ENCODE measurements around the gene VDAC1. TPM values are rescaled to one million over a fixed set of nuclear protein-coding genes. Genes with fewer than 3 reads are reported as not detected.

The VDAC1 gene
- total RNA-seq, 1 experiment from 2014 or later: 395 TPM

GRCh38 chr5:133934822-133935666 lies 69.7 kb downstream of the VDAC1 start:
- no peaks in the 10 kb centered on the region for H3K9me3 ChIP-seq (ENCODE audit: control insufficient read depth, insufficient read depth, low read depth, low read length)
- POLR2A ChIA-PET: no interaction called here
- CTCF ChIA-PET: interaction anchor here (0.6 kb wide), 1 partner anchor 823 kb away, joined by 4 read pairs; no protein-coding TSS in a partner anchor
- H3K27ac ChIP-seq (ENCODE audit: low read length): no peak overlapping the region
- peaks cover 4% of the 10 kb centered on the region; the same call in 1 of the 2 replicates for H3K4me1 ChIP-seq (ENCODE audit: control insufficient read depth, insufficient read depth, low read length)
- DNase-seq (ENCODE audit: low read depth, low spot score) (no peak), ATAC-seq (peak; percentile 44; the same call in 1 of the 2 replicates)
- H3K36me3 ChIP-seq (ENCODE audit: control insufficient read depth, insufficient read depth, low read length): no peaks in the 10 kb centered on the region
- in situ Hi-C loops (cut with HindIII; ENCODE audit: low pct_unique_long_range_greater_than_20kb, low sequenced_read_pairs): no loop called here
- intact Hi-C loops (cut with micrococcal nuclease; ENCODE audit: unreplicated experiment): no loop called here
- no peaks in the 10 kb centered on the region for H3K27me3 ChIP-seq (ENCODE audit: control insufficient read depth, insufficient read depth, low read length)
- TF ChIP-seq REST (IDR thresholded peaks at IDR 0.05; ENCODE audit: insufficient read depth in 1 of 2, low read depth in 2 of 2, low read length in 1 of 2) (no peak), CTCF (IDR thresholded peaks at IDR 0.05) (no peak), POLR2AphosphoS5 (IDR thresholded peaks at IDR 0.05; ENCODE audit: low read depth, low read length) (no peak), SIN3A (IDR thresholded peaks at IDR 0.05; ENCODE audit: borderline replicate concordance, insufficient read depth, low read depth, low read length) (no peak), TCF7L2 (IDR thresholded peaks at IDR 0.05; ENCODE audit: low read depth, low read length) (no peak)
- no peak overlapping the region for H3K4me3 ChIP-seq (ENCODE audit: low read depth in 2 of 2, low read length in 2 of 2)
- no TSS peak for BruUV-seq (replicated peaks)

GRCh38 chr5:133934311-133934710 lies 70.5 kb downstream of the VDAC1 start:
- Histone ChIP-seq H3K27ac (ENCODE audit: low read length) (no peak overlapping the region), H3K4me3 (ENCODE audit: low read depth in 2 of 2, low read length in 2 of 2) (no peak overlapping the region), H3K9me3 (ENCODE audit: control insufficient read depth, insufficient read depth, low read depth, low read length) (no peaks in the 10 kb centered on the region), H3K27me3 (ENCODE audit: control insufficient read depth, insufficient read depth, low read length) (no peaks in the 10 kb centered on the region), H3K36me3 (ENCODE audit: control insufficient read depth, insufficient read depth, low read length) (no peaks in the 10 kb centered on the region), H3K4me1 (ENCODE audit: control insufficient read depth, insufficient read depth, low read length) (peaks cover 4% of the 10 kb centered on the region; the same call in 1 of the 2 replicates)
- in situ Hi-C loops (cut with HindIII; ENCODE audit: low pct_unique_long_range_greater_than_20kb, low sequenced_read_pairs) (no loop called here), intact Hi-C loops (cut with micrococcal nuclease; ENCODE audit: unreplicated experiment) (no loop called here)
- ChIA-PET POLR2A (no interaction called here), CTCF (no interaction called here)
- TF ChIP-seq SIN3A (IDR thresholded peaks at IDR 0.05; ENCODE audit: borderline replicate concordance, insufficient read depth, low read depth, low read length): no peak
- no peak for TF ChIP-seq POLR2AphosphoS5 (IDR thresholded peaks at IDR 0.05; ENCODE audit: low read depth, low read length)
- TF ChIP-seq CTCF (IDR thresholded peaks at IDR 0.05): no peak
- TF ChIP-seq TCF7L2 (IDR thresholded peaks at IDR 0.05; ENCODE audit: low read depth, low read length): no peak
- TF ChIP-seq REST (IDR thresholded peaks at IDR 0.05; ENCODE audit: insufficient read depth in 1 of 2, low read depth in 2 of 2, low read length in 1 of 2): no peak
- BruUV-seq (replicated peaks): no TSS peak
- ATAC-seq: 0 out of 2 replicates have a peak, but pooled peaks have one; percentile 15
- DNase-seq (ENCODE audit: low read depth, low spot score): no peak
